ENCODE data around the gene CERS2. TPM values are rescaled to one million over a fixed set of nuclear protein-coding genes. Genes with fewer than 3 reads are reported as not detected.

The CERS2 gene
- total and polyA plus RNA-seq, 2 of the 13 experiments (the other 11 are each of a cell fraction or from before 2014, with no cell fraction given): 269 to 298 TPM

GRCh38 chr1:150979092-150980056 lies 4.7 kb upstream of the CERS2 start (continued):
- TF ChIP-seq ZBTB40 (IDR thresholded peaks at IDR 0.05) (no peak), ZBTB40 (CRISPR knock-in tag; IDR thresholded peaks at IDR 0.05) (no peak), ZNF180 (CRISPR knock-in tag; IDR thresholded peaks at IDR 0.05; ENCODE audit: borderline replicate concordance, low read depth) (no peak), AFF4 (CRISPR knock-in tag; IDR thresholded peaks at IDR 0.05) (no peak), ZBTB39 (CRISPR knock-in tag; IDR thresholded peaks at IDR 0.05) (no peak), SNAPC2 (CRISPR knock-in tag; IDR thresholded peaks at IDR 0.05) (no peak), ZBTB42 (CRISPR knock-in tag; IDR thresholded peaks at IDR 0.05) (0 out of 2 replicates have a peak, but pooled peaks have one; percentile 48), ZNF432 (CRISPR knock-in tag; IDR thresholded peaks at IDR 0.05; ENCODE audit: borderline replicate concordance) (no peak), RFX1 (IDR thresholded peaks at IDR 0.05) (no peak), ELF1 (CRISPR knock-in tag; IDR thresholded peaks at IDR 0.05) (0 out of 2 replicates have a peak, but pooled peaks have one; percentile 29)
